Inflammatory macrophage treated with lipopolysaccharide for 1 hour (primary cell): ENCODE measurements around the gene NKX2-1.
"Not testable (repeated sequence)": the region's sequence is repeated elsewhere in the genome, so short reads cannot be mapped to it uniquely, and the experiment has no call there.

Source experiments
- DNase-seq, 2 donors: peaks; one replicate each; pipeline ENCODE4 v3.0.0-alpha.2; 2020 to 2022

NKX2-1 gene

DNA sequence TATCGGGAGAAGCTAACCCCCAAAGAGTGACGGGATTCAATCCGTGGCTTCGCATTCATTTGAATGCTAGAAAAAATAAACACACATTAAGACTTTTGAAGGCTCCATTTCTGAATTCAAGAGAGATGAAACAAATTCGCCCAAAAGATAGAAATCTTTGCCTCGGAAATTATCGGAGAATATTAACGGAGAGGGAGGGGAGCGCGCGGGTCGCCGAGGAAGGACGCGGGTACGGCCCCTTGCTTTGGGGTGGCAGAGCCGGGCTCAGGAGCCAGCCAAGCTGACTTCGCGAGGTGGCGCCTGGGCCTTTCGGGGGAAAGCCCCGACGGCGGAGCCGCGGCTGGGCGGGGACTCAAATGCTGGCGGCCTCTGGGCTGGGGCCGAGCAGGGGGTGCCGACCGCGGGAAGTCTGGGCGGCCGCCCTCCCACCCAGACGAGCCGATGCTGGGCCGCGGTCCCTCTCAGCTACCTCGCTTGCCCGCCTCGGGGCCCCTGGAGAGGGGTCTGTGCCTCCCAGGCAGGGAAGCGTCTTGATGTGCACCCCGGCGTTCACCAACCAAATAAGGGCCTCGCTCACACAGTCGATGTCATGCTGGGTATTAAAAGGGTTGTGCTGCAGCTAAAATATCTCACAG, 14.7 kb downstream of the NKX2-1 start:
- DNase-seq, result no peak

DNA sequence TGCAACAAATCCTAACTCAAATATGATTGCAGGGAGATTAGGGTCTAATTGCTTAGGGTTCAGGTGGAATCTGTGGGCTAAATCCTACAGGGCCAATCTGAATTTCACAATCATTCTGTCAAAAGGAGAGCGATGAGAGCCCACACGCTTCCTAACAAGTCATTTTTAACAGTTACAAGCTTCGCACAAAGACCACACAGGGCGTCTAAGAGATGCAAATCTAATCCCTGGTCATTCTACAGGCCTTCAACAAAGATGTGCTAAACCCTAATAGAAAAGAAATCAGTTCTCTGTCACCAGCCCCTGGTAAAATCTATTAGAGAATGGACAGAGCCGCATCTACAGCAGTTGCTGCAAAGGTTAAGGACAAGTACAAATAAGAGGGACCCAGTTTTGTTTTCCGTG, 15.3 kb downstream of the NKX2-1 start:
- no peak for DNase-seq

DNA sequence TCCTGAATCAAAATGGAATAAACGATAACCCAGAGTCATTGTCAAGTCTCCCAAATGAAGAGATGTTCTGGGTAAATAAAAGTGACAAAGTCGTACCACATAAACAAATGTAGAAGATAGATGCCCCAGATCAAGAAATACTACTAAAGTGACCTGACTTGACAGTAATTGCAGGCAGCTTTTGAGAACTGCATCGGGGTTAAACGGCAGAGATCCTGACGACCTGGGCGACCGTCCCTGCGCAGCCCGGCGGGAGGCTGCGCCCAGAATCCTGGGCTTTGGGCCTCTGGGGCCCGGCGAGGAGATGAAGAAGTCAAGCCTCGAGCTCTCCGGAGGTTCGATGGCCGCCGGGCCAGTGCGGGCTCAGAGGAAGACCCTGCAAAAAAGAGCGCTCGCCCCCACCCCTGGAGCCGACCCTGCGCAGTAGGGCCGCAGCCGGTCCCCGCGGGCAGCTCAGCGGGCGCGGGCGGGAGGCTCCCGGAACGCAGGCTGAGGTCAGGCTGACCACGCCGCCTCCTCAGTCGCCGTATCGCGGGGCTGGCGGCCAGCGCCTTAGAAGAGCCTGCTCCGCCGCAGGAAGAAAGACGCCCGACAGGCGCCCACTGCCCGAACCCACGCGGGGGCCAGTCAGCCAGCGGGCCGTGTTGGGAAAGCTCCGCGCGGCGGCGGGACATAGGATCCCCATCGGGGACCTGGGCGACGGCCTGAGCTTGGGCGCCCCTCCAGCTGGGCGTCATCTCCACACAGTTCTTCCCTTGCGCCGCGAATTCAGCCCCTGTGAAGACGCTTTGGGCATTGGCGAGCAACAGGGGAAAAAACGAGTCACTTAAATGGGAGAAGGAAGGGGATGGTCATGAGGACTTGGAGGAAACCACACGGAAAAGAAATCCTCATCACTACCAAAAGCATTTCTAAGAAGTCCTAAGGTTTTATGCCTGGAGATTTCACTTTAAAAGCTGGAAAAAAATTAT, 16.0 kb downstream of the NKX2-1 start:
- DNase-seq, result no peak

DNA sequence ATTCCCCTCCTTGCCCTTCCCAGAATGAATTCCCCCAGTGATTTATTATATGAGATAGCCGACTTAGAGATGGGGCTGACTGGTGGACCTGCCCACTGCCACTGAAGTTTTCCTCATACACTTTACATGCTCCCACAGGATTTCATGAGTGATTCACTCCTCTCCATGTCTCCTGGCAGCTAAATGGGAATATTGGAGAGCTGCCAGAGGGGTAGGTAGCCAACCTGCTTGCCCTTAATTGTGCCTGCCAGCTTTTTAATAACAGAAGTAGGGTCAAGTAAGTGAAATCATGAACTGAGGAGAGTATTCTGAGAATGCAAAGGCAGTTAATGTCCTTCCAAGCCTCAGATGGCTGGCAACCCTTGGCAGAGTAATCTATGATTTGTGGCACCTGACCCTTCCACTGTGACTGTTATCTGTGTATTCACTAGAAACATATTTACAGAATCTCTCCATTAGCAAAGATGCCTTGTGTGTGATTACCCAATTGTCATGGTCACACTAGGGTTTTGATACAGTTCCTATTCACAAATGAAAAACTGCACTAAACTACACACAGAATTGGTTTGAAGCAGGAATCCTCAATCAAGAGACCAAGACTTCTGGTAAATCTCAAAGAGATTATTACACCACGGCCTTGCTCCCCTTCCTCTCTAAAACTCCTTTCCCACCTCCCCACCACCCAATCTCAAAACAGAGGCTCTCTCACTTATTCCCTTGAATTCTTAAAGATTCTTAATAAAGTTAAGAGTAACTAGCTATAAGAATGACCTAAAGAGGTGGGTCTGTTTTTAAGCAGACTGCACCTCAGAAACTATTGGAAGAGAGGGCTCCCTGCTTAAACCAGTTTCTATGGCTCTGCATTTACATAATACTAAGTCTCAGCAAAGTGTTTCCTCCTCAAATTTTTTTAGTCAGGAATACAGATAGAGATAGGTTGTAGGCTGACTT, 17.2 kb downstream of the NKX2-1 start:
- no peak for DNase-seq

DNA sequence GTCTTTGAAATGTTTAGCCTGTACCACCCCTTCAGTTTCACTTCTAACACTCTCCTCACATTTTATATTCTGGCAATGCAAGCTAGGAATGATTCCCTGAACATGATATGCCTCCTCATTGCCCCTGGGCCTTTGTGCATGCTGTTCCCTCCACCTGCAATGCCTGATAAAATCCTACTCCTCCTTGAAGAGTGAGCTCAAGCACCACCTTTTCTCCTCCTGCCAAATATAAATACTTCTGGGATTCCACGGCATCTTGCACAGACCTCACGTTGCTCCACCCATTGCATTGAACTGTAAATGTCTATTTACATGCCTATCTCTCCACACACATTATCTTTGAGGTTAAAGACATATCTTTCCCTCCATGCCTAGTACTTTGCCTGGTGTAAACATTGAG, 21.1 kb downstream of the NKX2-1 start:
- DNase-seq, result no peak

DNA sequence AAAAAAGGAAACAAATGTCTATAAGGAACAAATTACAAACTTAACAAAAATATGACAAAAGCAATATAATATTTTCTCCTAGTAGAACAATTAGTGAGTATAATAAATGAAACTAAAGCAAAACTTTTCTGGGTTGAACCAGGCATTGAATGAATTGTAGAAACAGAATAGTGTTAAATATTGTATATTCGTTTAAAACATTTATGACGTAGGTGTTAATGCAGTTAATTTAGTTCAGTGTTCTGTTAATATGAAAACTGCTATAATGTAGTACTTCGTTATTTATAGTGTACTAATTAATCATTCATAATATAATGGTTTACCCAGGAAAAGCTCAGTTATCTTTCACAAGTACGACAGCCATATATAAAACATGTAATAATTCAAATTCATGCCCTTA, 23.7 kb downstream of the NKX2-1 start:
- DNase-seq, result no peak

DNA sequence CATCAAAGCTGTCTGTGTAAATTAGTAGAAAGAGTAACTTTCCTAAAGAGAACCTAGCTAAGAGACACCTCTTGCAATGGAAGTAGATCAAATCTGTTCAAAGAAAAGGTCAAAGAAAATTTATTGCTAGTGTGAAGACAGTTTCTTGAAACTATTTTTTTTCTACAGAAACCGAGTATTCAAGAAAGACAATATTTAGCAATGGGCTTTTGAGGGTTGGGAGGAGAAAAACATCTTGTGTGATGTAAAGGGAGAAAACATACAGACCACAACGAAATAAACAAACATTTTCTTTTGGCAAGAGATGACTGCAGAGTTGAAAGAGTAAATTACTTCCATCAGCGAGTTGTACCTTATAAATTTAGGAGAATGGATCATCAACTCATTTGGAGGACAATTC, 24.4 kb downstream of the NKX2-1 start:
- no peak for DNase-seq

DNA sequence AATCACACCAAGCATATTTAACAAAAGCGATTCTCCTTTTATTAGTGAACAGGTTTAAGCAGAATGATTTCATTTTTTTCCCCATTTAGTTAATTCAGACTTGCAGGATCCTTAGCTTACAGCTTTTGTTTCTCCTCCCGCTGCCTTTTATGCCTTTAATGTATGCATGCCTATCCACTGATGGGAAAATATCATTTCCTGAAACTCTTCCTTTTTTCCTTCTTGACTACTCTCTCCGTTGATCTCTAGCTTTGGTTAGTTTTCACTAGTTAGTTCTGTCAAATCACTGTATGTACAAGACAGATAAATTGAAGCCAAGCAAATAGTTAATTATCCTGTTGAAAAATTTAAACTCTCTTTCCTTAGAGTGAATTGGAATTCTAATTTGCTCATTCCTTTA, 26.3 kb downstream of the NKX2-1 start:
- no peak for DNase-seq

DNA sequence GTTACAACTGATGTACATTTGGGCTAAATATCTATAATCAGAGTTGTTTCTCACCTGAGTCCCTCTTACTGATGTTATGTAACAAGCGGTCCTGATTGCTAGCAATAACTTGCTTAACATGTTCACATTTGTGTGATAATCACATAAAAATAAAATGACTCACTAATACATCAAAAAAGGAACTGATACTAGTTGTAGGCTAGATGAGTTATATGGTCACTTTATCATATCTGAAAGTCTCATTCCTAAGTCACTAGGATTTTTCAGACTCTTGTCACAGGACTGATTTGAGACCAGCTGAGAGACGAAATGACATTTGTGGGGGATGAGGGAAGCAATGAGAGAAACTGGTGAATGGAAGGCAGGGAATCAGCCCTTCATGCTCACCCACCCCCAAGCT, 34.3 kb downstream of the NKX2-1 start:
- no peak for DNase-seq

DNA sequence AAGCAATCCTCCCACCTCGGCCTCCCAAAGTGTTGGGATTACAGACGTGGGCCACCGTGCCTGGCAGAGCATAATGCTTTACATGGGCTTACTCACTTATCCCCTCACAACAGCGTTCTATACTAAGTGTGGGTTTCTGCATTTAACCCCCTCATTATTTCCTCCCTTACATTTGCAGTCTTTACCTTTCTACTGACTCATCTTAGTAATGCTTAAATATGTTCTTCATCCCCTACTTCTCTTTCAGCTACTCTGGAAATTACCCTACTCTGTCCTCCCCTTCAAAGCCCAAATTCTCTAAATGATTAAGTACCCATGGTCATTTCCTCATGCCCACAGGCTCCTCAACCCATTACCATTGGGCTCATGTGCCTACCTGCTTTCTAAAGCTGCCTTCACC, 40.7 kb downstream of the NKX2-1 start:
- no peak for DNase-seq

DNA sequence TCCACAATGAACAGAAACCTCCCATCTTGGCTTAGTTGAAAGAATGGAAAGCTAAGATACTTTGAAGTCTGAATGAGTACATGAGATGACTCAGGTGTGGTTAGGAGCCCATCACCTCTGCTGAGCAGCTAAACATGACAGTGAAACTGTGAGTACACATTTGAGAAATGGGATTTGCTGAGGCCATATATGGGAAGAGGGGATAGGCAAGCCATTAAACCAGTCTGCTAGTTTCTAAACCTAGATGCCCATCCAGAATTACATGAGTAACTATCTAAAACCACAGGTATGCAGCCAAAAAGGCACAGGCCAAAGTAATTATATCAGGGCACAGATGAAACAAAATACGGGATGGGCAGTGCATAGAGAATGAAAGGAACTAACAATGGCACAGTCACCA, 41.2 kb downstream of the NKX2-1 start:
- no peak for DNase-seq

DNA sequence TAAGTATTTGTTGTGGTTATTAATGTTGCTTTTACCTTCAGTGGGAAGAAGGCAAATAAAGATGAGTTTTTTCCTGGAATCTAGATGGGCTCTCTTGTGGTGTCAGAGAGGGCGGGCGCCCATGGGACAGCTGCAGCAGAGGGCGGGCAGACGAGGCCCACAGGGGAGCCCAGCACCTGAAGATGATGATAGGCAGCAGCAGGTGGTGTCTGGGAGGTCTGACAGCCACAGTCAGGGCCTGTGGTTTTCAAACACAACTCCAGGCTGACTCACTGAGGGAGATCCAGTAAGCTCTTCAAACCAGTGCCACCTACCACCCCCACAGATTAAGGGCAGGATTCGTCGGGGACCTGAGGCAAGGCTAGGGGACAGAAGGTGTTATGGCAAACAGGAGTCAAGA, 42.8 kb downstream of the NKX2-1 start:
- DNase-seq, result no peak

DNA sequence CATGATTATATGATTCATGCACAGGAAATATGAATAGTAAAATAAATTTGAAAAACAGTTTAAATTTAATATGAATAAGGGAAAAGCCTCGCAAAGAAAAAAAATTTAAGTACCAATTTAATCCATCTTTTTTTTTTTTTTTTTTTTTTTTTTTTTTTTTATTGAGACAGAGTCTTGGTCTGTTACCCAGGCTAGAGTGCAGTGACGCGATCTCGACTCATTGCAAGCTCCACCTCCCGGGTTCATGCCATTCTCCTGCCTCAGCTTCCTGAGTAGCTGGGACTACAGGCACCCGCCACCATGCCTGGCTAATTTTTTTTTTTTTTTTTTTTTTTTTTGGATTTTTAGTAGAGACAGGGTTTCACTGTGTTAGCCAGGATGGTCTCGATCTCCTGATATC, 44.0 kb downstream of the NKX2-1 start:
- not testable (repeated sequence) for DNase-seq

DNA sequence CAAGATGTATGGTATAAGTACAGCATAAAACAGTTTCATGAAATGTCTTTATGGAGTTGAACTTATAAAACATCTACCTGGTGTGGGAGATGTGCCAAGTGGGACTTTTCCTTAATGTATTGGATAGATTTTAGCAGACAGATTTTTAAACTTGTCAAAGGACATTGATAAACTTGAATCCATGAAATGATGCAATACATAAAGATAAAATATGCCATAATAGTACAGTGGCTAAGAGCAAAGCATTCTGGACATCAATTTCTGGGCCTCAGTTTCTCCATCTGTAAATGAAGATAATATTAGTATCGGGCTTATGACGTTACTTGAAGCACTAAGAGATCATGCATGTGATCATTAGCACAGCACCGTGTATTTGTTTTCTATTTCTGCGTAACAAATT, 45.4 kb downstream of the NKX2-1 start:
- no peak for DNase-seq

DNA sequence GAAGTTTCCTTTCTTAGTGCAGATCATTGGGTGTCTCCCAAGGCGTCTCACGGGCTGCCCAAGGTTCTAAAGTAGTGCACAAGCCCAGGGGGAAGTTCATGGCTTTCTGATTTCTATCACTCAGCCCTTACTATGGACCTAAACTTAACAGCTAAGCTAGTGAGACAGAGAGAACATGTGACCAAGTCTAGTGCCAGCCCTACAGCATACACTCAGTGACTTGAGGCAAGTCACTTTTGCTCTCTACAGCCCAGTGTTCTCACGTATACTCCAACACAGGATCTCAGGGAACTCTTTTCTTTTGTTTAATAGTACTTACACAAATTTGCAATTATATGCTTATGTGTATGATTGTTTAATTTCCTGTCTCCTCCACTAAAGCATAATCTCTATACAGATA, 48.6 kb downstream of the NKX2-1 start:
- DNase-seq, result no peak

DNA sequence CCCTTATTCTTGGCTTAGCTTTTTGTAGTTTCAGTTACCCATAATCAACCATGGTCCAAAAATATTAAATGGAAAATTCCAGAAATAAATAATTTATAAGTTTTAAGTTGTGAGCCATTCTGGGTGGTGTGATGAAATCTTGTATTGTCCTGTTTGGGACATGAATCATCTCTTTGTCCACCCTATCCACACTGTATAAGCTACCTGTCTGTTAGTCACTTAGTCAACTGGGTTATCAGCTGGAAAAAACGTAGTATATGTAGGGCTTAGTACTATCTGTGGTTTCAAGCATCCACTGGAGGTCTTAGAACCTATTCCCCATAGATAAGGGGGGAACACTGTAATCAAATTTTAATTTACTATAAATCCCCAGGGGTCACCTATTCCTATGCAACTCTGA, 52.7 kb downstream of the NKX2-1 start:
- DNase-seq, result no peak
